GM18499 (cell line): ENCODE measurements around the gene FLAD1.
A peak's percentile ranks its signal among the peaks of the same experiment; 100 is the strongest.
"Not testable (repeated sequence)": the region's sequence is repeated elsewhere in the genome, so short reads cannot be mapped to it uniquely, and the experiment has no call there.

ENCODE experiments used
- ATAC-seq: cut with Tn5 transposase; IDR thresholded peaks from one replicate; pipeline ENCODE4 v1.9.1; 2021; ENCODE audit warnings: moderate number of reproducible peaks; ENCODE audit not compliant: insufficient read depth, unreplicated experiment

Gene FLAD1

DNA sequence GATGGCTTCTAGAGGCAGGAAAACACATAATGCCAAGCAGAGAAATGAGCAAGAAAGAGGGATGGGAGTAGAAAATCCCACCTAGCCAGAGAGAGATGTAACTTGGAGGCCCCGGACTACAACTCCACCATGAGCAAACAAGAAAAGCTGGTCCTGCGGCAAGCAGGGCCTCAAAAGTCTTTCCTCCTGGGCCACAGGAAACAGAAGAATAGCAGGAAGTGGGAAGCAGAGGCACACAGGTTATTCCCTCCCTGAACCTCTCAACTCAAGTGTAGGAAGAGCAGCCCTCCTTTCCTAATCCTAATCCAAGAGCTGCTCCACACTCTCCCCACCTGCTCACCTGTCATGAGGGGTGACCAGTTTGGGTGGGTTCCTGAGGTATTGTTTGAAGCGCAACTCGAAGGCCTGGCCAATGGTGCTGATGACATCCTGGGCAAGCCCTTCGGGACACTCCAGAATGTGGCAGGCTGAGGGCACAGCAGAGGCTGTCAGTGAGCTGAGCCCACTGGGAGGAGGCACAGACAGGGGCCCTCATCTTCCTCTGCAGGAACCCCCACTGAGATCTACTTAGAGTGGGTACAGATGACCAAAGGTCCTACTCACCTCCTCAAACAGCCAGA is 15.7 kb upstream of the FLAD1 start:
- no peak for ATAC-seq

DNA sequence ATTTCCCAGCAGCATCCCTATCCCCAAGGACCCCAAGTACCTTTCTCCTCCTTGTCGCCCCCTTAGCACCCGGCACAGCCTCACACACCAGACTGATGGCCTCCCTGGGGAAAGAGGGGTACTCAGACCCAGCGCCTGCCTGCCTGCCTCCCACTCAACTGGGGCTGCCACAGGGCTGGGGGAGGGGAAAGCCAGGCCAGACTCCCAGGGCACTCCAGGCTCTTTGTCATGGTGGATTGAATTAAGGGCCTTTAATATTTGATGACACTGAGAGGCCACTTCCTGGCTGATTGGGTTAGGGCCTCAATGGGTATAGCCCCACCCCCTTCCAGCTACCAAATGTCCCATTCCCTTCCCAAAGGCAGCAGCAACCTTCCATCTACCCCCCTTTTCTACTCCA is 14.4 kb upstream of the FLAD1 start:
- no peak for ATAC-seq

DNA sequence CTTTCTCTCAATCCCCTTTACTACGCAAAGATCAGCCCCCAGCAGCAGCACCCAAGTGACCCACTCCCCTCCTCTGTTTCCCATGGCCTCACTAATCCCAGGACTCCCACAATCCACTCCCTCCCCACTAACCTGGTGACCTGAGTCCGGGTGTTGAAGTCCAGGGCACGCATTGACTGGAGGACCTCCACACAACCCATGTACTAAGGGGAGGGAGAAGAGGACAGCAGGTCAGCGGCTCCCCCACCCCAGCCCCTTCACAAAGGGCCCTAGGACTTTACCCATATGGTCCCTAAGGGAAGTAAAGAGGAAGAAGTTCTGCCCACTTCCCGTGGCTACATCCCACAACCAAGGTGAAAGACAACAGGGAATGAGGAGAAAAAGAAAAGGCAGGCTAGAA is 13.9 kb upstream of the FLAD1 start:
- ATAC-seq: no peak

DNA sequence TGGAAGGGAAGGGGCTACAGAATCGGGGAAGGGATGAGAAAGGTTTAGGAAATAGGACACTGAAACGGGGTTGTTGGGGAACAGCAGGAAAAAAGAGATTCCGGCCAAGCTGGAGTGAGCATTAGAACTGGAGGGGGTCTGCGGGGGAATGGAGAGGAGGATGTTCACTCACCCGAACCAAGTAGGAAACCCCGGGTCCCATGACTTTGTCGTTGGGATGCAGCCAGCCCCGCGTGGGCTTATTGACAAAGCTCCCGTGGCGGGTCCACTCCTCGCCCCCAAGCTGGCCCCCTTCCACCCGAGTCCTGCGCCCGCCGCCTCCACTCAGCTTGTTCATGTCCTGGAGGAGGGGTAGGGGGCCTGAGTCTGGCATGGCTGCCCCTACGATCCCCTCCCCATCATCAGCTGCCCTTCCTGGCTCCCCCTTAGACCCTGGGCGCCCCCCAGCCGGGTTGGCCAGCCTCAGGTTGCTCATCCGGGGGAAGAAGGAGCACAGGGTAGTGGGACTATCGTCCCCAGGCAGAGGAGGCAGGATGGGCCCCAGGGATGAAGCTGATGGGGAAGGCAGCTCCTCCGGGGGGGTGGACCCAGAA is 13.2 kb upstream of the FLAD1 start:
- no peak for ATAC-seq

DNA sequence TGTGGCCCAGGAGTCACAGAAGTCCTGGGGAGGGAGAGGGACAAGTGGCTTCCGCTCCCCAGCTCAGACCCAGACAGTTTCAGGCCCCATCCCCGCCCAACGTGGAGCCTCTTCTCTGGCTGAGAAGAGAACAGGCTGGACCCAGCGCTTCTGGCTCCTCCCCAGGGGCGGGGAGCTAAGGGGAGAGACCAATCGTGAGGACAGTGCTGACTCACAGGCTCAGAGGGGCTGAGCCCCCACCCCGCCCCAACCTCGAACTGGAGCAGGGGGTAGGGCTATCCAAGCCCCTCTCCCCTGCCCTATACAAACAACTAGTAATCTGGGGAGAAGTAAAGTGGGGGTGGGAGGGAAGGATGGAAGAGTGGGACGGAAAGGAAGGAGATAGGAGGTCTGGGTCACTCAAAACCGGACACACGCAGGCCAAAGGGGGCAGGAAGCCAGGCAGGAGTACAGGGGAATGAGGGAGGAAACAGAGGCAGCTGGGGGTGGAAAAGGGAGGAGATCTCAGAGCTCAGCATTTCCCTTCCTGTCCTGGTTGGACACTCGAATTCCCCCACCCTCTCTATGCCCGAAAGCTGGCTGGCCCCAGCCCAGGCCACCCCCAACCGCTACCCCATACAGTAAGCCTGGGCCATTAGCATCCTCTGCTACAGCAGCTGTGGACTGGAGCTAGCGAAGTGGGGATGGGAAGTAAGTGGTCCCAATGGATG is 12.4 kb upstream of the FLAD1 start, which contains the start of gene SHC1:
SHC1 (minus strand) TSS at position 117 of the 710 bp plus-strand sequence. CDS start 221 bp downstream, outside the sequence.
- ATAC-seq: no peak

DNA sequence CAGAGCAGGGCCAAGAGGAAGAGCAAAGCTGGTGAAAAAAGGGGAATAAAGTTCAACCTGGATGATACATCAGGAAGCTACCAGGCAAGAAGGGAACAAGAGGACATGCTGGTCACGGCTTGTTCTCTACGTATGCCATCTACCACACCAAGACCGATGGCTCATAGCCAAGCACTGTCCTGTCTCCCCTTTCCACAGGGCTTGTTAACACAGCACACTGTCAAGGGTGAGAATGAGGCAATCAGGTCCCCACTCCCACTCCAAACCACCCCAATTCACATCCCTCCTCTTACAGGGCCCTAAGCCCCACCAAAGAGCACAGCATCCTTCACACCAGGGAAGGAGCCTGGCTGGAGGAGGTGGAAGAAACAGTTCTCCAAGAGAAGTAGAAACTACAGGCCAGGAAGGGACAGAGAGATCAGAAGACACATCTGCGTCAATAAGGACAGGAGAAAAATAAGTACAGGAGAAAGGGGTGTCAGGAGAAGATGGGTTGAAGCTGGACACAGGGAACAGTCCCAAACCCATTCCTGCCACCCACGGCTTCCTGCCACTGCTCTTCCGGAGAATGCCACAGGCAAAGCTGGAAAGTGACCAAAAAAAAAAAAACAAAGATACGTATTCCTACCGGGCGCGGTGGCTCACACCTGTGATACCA is 11.7 kb upstream of the FLAD1 start:
- no peak for ATAC-seq

DNA sequence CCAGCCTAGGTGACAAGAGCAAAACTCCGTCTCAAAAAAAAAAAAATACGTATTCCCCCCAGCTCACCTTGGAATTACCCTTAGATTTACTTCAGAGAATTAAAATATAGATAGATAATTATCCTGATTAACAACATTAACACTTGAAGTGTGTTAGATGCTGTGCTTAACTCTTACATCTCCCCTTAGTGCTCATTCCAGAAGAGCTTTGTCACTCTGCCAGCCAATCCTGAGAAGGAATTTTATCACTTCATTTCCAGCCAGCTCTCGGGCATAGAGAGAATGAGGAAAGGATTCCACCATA is 11.0 kb upstream of the FLAD1 start:
- ATAC-seq: no peak

DNA sequence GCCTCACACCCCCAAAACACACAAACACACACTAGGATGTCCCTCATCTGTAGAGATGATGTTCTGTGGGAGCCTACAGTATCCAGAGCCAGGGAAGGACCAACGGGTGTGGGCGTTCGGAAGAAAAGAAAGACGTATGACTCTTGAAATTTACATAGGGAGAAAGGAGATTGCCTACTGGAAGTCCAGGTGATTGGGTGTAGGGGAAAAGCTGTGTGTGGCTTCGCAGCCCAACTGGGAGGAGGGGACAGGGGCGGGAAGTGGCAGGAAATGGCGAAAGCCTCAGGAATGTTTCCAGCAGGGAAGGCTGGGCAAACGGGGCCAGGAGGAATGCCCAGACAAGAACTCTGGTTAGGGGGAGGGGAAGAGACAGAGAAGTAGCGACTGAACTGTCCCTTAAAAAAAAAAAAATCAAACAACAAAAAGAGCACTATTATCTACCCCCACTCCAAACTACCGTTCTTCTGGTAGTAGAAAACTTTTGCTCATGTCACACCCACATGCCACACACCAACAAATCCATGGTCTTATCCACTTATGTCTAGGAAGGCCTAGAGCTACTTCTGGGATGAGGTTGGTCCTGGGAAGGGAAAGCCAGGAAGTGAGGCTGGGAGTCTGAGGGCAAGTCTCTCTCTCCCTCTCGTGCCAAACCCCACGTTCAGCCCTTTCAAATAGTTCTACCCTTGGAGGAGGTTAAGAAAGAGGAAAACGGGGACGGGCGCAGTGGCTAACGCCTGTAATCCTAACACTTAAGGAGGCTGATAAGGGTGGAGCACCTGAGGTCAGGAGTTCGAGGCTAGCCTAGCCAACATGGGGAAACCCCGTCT is 10.4 kb upstream of the FLAD1 start:
- no peak for ATAC-seq

DNA sequence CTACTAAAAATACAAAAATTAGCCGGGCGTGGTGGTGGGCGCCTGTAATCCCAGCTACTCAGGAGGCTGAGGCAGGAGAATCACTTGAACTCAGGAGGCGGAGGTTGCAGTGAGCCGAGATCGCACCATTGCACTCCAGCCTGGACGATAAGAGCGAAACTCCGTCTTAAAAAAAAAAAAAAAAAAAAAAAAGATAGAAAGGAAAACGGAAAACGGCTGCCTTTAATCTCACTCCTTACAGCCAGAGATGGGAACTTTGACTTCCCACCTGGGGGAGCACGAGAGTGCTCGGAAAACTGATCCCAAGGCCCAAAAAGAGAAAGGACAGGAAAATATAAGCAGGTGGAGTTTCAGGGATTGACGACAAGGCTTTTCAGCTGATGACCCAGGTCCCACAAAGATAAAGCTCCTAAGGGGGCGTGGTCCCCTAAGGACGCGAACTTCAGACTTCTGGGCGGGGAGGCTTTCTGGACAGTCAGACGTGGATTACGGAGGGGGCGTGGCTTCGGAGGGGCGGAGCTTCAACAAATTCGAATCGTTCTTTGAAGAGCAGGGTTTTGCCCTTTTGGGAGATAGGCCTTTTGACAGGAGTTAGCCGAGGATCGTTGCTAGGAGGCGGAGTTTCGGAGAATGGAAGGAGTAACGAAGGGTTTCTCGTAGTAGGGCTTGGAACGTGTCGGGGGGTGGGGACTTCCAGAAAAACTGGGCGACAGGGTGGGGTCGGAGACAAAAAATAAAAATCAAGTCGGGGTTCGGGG is 9.6 kb upstream of the FLAD1 start:
- ATAC-seq: no peak

DNA sequence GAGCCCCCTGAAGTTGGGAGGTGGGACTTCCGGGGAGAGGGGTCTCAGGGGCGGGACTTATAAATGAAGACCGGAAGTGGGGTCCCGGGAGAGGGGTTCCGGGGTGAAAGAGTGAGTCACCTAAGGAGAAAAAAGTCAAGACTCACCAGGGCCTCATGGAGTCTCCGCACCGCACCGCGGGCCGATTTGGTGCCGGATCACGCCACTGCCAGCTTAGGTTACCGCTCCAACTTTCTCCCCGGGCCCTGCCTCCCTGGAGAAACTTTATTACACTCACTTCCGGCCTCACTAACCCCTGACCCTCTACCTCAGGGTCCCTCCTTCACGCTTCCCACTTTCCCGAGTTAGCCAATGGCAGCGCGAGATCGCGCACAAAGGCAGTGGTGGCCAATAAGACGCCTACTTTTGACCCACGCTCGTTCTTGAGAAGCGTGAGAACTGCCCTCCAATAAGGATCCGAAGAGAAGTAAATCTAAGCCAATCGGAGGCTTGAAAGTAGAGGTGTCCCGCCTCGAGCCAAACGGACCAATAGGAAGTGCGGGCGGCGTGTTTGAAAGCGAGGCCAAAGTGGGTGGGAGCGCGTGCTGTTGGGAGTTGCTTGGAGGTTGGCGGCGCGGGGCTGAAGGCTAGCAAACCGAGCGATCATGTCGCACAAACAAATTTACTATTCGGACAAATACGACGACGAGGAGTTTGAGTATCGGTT is 8.9 kb upstream of the FLAD1 start, which contains the start of gene CKS1B:
CKS1B (plus strand) TSS at position 580 of the 706 bp plus-strand sequence; CDS start at position 645, 65 bp downstream.
- peak; percentile 72 for ATAC-seq

DNA sequence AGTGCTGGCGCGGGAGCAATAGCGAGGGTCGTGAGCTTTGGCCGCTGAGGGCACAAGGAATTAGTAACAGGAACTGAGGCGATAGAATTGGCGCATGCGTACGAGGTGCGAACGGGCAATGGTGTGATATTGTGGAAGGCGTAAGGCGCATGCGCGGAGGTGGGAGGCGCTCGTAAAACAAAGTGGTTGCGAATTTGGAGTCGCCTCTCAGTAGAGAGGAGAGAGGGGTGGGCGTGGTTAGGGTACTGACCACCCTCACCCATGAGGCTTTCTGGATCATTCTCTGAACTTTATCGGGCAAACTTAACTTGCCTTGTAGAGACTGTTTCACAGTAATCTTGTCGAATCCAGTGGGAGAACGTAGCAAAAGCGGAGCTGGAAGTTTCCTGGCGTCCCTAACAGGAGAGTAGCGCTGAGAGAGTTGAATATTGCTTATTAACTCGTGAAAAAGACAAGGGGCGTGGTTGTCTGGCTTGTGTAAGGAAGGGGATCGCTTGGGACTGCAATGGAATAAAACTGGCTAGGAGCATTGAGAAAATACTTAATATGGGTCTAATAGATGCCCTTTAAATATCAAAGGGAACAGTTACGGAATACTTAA is 8.2 kb upstream of the FLAD1 start:
- peak; percentile 23 for ATAC-seq

DNA sequence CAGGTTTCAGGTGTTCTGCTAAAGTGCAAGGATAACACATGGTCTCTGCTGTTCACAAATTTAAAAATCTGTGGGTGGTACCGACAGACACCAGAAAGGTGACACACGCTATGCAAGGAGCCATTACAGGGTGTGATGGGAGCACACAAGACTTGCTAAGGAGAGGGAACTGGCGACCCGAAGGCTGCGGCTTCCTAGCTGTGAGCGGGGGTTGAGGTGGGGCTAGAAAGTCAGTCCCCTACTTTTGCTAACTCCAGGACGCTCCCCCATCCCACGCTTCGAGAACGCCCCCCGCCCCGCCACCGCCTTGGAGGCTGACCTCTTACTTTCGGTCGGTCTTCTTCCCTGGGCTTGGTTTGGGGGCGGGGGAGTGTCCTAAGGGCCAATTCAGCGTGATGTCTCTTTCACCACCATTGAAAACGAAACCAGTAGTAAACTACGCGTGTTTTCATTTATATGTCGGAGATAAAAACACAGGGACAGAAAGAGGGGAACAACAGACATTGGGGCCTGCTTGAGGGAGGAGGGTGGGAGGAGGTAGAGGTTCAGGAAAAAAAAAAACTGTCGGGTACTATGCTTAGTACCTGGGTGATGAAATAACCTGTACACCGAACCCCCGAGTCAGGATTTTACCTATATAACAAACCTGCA is 7.6 kb upstream of the FLAD1 start:
- no peak for ATAC-seq

DNA sequence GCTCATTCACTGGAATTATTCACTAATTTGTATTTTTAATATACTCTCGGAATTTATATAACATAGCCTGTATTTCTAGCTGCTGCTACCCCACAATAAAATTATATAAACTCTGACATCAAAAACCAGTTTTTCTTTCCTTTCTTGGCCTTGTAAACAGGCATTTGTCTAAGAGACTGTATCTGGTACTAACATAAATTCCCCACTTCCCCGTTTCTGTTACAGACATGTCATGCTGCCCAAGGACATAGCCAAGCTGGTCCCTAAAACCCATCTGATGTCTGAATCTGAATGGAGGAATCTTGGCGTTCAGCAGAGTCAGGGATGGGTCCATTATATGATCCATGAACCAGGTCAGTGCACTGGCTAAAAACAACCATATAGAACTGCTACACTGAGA is 5.4 kb upstream of the FLAD1 start:
- ATAC-seq: not testable (repeated sequence)

DNA sequence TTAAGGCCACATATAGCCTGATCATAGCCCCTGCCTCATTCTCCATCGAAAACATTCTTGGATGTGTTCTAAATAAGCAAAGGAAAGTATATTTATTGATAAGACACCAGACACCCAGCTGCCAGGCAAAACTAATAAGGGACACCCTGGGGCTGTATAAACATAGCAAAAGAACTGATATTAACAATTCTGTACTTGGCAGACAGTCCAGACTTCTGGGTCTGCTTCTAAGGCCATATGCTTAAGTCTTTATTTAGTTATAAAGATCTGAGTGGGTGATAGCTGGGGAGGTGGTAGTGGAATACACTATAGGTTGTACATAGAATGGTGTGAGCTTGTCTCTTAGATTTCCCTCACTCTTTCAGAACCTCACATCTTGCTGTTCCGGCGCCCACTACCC is 4.8 kb upstream of the FLAD1 start:
- no peak for ATAC-seq

DNA sequence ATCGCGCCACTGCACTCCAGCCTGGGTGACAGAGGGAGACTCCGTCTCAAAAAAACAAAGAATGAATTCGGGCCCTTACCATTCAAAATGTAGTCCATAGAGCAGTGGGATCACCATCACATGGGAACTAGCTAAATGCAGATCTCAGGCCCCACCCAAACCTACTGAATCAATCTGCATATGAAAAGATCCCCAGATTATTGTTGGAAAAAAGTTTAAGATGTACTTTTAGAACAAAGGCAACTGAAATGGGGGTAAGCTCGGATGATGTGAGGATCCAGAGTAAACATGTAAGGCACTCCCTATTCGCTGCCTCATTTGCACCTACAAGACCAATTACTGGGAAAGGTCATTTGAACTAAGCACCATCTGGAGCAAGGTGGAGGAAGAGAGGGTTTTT is 803 bp upstream of the FLAD1 start:
- ATAC-seq: no peak

DNA sequence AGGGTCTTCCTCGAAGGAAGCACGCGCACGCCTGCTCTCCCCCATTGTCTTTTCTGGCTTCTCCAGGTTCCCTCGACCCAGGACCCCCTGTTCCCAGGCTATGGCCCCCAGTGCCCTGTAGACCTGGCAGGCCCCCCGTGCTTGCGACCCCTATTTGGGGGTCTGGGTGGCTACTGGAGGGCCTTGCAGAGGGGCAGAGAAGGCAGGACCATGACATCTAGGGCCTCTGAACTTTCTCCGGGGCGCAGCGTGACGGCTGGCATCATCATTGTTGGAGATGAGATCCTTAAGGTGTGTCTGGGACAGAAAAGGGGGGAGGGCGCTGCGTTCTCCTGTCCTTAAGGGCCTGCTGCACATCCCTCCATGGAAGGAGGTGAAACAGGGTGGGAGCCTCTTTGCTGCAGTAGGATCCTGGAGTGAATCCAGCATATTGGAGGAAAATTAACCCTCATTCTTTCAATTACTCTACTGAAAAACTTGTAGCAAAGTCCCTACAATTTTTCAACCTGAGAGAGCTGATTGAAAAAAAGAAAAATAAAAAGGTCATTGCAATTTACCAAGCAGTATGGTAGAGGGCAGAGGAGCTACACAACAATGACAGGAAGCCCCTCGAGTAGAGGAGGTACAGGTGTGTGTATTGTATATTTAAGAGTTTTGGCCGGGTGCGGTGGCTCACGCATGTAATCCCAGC is 777 bp downstream of the FLAD1 start:
- no peak for ATAC-seq

DNA sequence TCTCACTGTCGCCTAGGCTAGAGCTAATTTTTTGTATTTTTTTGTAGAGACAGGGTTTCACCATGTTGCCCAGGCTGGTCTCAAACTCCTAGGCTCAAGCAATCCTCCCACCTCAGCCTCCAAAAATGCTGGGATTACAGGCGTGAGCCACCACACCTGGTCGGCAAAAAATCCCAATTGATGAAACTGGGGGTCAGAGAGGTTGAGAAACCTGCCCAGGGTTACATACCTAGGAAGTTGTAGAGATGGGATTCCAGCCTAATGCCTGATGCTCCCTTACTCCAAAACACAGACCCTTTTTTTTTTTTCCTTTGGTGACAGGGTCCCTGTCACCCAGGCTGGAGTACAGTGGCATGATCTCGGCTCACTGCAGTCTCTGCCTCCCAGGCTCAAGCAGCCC is 3.6 kb downstream of the FLAD1 start:
- not testable (repeated sequence) for ATAC-seq

DNA sequence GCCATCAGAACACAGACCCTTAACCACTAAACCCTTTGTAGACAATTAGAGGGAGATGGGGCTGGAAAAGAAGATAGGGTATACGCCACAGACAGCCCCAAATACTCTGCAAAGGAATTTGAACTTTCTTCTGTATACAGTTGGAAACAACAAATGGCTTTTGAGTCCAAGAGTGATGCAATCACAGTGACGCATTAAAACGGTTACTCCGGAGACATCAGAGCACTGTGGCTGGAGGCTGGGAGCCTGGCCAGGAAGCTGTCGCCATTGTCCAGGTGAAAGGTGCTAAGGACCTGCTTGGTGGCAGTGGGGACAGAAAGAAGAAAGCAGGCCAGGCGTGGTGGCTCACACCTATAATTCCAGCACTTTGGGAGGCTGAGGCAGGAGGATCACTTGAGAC is 4.2 kb downstream of the FLAD1 start:
- no peak for ATAC-seq
